EL (cell line): ENCODE data around the gene STX19.
A peak's percentile ranks its signal among the peaks of the same experiment; 100 is the strongest.
"Not testable (repeated sequence)": the region's sequence is repeated elsewhere in the genome, so short reads cannot be mapped to it uniquely, and the experiment has no call there.

Experiments used
- DNase-seq: peaks from one replicate; pipeline ENCODE4 v3.0.0-alpha.2; 2016

Gene STX19

GRCh38 chr3:94028093-94028837 lies at the start of gene STX19:
Gene STX19 (minus strand): TSS chr3:94028597. CDS start chr3:94015269, 13,328 bp downstream.
- DNase-seq, result no peak

DNA sequence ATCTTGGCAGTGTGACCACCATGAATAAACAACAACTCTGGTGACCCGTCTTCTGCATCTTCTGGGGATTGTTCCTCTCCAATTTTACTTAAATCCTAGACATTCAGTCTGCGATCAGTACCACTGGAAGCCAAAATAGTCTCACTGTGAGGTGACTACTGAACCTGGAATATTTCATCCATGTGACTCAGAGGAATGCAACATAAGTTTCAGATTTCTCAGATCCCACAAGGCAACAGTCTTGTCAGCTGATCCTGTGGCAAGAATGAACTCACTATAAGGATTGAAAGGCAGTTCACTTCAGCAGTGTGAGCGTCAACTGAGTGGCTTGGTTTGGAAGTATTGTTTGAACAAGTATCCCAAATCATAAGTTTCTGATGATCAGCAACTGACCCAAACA lies 47.7 kb upstream of the STX19 start:
- peak; percentile 32 for DNase-seq

DNA sequence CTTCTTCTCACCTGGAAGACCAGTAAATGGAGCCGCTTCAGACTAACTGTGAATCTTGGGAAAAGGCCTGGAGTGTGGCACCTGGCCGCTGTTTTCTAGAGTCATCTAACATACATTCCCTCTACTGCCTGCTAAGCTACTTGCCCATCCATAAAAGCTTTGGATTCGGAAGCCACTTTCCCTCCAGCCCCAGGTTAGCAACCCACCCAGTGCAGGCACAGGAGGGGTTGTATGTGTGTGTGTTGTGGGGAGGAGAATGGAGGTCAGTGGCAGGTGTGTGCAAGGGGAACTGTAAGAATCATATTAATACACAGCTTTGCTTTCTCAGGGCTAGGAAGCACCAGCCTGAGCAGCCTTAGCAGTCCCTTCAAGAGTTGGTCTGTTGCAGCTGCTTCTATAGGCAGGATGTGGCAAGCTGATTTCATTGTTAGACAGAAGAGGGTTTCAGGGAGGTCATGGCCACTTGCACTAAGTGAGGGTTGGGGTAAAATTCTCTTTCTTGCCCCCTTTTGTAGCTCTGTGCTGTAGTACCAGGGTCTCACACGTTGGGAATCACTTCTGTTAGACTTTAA lies 43.4 kb upstream of the STX19 start:
- no peak for DNase-seq

GRCh38 chr3:94070341-94070911 lies 42.0 kb upstream of the STX19 start:
- no peak for DNase-seq

- DNase-seq, result peak; percentile 7
Observed at GRCh38 chr3:94069194-94069813, 40.9 kb upstream of the STX19 start.

DNA sequence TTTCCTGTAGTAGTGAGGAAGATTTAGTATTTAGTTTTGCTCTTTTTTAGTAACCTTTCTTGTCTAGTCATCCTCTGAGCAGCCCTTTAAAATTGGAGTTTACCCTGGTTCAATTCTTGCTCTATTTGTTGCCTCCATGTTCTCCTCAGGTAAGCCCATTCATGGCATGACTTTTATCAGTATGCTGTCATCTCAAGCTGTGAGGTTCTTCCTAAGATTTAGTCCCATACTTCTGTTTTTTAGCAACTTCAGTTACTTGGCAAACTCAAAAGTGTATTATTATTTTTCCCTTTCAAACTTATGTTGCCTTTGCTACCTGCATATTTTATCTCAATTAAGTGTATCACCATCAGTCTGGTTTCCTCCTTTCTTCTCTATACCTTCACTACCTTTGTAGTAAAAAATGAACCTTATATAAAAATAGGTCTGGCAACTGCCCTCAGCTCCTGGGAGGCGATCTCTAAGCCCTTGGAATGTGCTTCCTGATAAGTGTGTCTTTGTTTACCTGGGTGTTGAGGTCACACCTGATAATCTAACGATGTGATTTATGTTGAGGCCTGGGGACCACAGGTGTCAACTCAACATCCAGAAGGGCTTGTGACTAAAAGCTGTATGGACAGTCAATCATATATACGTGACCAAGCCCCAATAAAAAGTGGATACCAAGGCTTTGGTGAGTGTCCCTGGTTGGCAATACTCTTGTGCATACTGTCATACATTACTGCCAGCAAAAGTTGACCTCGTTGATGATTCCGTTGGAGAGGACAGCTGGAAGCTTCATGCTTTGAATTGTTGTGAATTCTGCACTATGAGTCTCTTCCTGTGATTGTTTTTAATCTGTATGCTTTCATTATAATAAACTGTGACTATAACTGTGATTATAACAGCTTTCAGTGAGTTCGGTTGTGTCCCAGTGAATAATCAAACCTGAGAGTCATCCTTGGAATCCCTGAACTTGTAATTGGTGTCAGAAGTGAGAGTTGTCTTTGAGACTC lies 38.4 kb upstream of the STX19 start:
- no peak for DNase-seq

GRCh38 chr3:94065819-94066480 lies 37.6 kb upstream of the STX19 start:
- no peak for DNase-seq

- no peak for DNase-seq
Observed at GRCh38 chr3:94065122-94065521, 36.7 kb upstream of the STX19 start.

DNA sequence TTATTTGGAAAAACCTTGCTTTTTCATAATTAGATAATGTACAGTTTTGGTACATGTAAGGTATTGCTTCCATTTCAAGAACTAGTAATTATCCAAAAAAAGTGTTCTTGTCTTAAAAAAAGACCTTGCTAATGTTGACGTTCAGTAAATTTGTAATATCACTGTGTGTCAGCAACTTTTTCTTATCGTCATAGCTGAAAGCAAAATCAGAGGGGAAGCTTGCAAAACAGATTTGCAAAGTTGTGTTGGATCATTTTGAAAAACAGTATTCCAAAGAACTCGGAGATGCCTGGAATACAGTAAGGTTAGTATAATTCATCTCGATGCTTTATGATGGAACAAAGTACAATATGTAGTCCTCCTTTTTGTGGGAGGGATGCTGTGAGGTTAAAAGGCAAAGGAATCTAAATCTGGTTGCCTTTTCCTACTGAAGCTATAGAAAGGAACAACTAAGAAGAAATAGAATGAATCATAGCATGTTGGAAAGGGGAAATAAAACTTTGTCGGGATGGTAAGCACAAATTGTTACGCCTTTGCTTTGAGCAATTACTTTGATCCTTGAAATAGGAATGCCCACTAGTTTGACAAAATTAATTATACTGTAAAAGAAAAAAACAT lies 36.0 kb upstream of the STX19 start:
- DNase-seq, result no peak

GRCh38 chr3:94063496-94064119 lies 35.2 kb upstream of the STX19 start:
- DNase-seq, result peak; percentile 23

GRCh38 chr3:94062513-94063404 lies 34.4 kb upstream of the STX19 start, which contains the start of the genes DHFR2 and NSUN3:
Gene DHFR2 (minus strand): TSS chr3:94062916. CDS start chr3:94061511, 1,405 bp downstream.
Gene NSUN3 (plus strand): TSS chr3:94063061. CDS start chr3:94063127, 66 bp downstream.
- peak; percentile 99 for DNase-seq

DNA sequence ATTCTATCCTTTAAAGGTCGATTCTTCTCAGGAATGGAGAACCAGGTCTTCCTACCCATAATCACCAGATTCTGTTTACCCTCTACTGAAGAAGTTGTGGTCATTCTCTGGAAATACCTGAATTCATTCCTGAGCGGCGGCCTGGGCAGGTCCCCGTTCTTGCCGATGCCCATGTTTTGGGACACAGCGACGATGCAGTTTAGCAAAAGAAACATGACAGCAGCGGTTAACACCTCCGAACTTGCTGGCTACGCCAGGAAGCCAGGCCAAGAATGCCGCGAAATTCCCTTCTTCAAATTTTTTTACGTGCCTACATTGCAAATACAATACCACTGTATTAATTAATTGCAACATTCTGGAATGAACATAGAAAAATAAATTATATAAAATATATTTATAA lies 32.9 kb upstream of the STX19 start:
- DNase-seq, result no peak

- DNase-seq, result no peak
Observed at GRCh38 chr3:94050546-94050945, 22.1 kb upstream of the STX19 start.

- no peak for DNase-seq
Observed at GRCh38 chr3:94049267-94049666, 20.9 kb upstream of the STX19 start.

DNA sequence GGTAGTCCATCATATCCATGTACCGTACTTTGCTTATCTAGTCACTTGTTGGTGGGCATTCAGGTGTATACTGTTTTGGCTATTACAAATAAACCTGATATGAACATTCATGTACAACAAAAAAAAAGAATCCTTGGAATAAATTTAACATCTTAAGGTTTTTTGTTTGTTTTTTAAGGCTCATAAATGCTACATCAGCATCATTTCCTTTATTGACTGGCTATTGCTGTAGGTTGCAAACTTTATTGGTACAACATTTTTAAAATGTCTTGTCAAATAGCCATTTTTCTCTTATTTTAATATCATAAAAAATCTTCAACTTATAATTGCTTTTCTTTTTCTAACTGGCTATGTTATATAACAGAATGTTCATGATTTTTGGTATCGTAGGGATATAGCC lies 18.1 kb upstream of the STX19 start:
- no peak for DNase-seq

DNA sequence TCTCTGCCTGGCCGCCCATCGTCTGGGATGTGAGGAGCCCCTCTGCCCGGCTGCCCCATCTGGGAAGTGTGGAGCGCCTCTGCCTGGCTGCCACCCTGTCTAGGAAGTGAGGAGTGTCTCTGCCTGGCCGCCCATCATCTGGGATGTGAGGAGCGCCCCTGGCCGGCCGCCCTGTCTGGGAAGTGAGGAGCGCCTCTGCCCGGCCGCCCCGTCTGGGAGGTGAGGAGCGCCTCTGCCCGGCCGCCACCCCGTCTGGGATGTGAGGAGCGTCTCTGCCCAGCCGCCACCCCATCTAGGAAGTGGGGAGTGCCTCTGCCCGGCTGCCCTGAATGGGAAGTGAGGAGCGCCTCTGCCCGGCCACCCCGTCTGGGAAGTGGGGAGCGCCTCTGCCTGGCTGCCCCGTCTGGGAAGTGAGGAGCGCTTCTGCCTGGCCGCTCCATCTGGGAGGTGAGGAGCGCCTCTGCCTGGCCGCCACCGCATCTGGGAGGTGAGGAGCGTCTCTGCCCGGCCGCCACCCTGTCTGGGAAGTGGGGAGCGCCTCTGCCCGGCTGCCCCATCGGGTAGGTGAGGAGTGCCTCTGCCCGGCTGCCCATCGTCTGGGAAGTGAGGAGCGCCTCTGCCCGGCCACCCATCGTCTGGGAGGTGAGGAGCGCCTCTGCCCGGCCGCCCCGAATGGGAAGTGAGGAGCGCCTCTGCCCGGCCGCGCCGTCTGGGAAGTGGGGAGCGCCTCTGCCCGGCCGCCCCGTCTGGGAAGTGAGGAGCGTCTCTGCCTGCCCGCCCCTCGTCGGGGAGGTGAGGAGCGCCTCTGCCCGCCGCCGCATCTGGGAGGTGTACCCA lies 15.9 kb upstream of the STX19 start:
- DNase-seq, result not testable (repeated sequence)

- DNase-seq, result no peak
Observed at GRCh38 chr3:94043285-94043684, 14.9 kb upstream of the STX19 start.

DNA sequence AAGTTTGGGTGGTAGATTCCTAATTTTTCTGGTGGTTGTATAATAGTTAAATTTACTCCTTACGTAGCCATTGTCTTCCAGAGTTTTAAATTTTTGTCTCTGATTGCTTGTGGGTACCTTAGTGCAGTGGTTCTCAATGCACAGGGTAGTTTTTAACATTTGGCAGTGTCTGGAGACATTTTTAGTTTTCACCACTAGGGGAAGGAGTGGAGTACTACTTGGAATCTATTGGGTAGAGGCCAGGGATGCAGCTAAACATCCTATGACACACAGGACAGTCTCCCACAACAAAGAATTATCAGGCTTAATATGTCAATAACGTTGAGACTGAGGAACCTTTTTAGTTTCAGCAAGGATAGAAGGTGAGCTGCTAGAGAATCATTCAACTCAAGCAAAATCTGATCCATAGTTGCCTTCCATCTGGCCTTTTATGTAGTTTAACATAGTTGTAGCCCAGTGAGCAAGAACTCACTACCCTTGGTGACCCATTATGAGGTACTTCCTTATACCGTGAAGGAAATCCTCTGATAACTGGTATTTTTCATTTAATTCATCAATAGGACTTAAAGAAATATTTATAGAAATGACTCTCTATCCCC lies 8.6 kb upstream of the STX19 start:
- peak; percentile 63 for DNase-seq
